Measurements from ENCODE around the gene VIL1.

The VIL1 gene

DNA sequence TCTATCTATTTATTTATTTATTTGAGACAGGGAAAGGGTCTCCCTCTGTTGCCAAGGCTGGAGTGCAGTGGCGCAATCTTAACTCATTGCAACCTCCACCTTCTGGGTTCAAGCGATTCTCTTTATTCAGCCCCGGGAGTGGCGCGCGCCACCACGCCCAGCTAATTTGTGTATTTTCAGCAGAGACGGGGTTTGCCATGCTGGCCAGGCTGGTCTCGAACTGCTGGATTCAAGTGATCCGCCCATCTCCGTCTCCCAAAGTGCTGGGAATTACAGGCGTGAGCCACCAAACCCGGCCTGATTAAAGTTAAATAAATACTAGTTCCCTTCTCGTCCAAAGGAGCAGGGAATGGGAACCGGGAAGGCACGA, 23.5 kb upstream of the VIL1 start:
- DNase-seq: no peak

- peak; percentile 98 for DNase-seq
These were observed 22.9 kb upstream of the VIL1 start for GRCh38 chr2:218395826-218396687.

DNA sequence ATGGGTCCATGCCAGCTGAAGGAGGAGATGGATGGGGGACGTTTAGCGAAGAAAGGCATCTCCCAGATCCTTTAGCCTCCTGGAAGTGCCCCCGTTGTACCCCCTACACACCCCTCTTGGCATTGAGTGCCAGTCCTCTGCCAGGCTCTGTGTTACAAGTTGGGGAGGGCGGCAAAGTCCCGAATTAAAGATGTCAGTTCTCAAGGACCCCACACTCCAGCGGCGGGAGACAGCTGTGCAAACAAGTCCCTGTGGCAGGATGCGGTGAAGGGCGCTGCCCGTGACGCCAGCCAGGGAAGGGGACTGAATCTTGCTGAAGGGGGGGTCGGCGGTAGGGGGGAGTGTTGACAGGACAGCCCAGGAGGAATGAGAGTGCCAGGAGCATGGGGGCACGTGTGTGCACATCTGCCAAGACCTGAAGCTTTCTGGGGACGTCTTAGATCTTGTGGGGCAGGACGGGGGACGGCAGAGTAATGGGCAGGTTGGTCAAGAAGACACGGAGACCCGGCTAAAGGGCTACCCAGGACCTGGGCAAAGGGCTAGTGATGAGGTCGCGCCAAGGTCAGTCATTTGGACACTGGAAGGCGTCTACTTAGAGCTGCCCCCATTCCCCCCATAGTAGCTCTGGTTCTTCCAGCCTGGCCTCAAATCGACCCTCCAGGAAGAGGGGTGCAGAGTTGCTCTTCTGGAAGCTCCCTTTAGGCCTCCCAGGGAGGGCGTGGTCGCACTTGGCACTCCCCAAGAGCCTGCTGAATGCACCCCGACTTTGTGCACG, 22.0 kb upstream of the VIL1 start:
- DNase-seq: peak; percentile 55

- no peak for DNase-seq
These were observed 21.5 kb upstream of the VIL1 start for GRCh38 chr2:218397463-218397819.

GRCh38 chr2:218397820-218398436, 21.0 kb upstream of the VIL1 start:
- DNase-seq: peak; percentile 85

DNA sequence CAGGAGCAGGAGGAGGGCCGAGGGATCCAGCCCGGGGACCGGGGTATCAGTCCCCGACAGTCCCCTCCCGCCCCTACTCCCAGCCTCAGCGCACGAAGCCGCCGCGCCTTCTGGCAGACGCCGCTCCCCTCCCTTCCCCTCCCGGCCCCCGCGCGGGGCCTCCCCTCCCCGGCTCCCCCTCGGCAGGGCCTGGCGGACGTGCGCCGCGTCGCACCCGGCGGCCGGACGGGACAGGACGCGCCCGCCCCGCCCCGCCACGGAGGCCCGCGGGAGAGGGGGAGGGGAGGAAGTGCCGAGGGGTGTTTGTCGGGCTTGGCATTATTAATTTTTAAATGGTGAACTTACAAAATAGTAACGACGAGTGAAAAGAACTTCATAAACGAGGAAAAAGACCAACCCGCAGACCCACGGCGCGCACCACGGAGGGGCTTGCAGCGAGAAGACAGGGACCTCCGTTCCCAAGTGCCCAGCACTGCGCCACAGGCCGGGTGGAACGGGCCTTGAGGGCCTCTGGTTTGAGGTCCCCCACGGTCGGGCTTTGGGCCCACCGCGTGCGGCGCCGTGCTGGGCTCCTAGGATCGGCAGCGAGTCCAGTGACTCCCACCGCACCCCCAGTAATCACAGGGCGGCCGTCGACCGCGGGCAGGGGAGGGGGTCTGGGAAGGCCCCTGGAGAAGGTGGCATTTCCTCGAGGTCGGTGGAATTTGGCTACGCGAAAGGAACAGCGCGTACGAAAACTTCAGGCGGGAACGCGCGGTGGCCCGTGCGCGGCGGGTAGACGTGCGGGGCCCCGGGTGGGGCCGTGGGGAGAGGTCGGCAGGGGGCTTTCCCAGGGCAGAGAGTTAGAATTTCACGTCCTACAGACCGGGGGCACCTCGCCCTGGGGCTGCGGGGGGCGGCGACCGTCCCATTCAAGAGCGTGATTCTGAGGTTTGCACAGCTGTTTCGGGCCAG, 20.2 kb upstream of the VIL1 start:
- peak; percentile 71 for DNase-seq

DNA sequence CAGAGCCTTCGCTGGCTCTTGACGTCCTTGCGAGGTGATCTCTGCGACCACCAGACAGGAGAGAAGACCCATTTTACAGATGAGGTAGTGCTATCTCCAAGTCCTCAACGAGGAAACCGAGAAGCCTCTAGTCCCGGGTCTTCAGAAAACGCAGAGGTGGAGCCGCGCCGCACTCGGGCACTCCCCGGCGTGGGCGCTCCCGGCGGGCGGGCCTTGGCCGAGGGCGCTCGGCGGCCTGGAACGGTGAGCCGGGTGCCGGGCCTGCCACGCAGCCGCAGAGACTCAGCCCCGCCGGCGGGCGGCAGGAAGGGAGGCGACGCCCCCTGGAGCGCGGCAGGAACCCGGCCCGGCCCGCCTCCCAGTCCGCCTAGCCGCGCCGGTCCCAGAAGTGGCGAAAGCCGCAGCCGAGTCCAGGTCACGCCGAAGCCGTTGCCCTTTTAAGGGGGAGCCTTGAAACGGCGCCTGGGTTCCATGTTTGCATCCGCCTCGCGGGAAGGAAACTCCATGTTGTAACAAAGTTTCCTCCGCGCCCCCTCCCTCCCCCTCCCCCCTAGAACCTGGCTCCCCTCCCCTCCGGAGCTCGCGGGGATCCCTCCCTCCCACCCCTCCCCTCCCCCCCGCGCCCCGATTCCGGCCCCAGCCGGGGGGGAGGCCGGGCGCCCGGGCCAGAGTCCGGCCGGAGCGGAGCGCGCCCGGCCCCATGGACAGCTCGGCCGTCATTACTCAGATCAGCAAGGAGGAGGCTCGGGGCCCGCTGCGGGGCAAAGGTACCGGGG, 19.3 kb upstream of the VIL1 start, which contains the start of gene CTDSP1:
TSS of gene CTDSP1 (plus strand) at position 478 of the 776 bp plus-strand sequence. CDS start at position 701, 223 bp downstream.
- peak; percentile 97 for DNase-seq

GRCh38 chr2:218400167-218400929, 18.6 kb upstream of the VIL1 start:
- peak; percentile 62 for DNase-seq

DNA sequence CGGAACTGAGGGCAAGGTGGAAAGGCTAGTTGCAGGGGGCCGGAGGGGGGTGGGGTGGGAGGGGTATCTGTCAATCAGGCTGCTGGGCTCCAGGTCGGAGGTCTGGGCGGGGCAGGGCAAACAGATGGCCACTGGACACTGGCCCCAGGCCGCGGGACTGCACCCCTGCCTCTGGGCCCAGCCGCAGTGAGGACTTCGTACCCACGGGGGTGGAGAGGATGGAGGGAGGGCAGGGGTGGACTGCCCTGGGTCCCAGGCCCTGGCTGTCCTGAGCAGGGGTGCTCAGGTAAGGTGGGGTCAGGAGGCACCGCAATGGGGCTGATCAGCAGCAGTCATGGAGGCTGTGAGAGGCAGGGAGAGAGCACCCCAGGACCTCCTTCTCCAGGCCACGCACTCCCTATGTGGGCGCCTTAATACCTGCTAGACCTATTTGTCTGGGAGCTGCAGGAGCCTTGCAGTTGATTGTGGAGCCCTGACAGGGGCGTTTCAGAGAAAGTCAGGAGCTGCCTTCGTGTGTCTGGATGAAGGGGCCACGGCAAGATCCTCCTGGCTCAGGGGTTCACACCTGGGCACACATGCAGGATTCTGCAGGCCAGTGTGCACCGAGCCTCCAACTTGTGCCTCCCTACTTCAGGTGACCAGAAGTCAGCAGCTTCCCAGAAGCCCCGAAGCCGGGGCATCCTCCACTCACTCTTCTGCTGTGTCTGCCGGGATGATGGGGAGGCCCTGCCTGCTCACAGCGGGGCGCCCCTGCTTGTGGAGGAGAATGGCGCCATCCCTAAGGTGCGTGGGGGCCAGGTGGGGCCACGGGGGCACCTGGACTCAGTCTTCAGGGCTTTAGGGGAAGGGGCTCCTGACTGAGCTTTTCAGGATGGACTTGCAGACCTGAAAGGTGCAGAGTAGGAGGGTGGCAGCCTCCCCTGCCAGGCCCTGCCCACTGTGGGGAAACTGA, 17.7 kb upstream of the VIL1 start:
- no peak for DNase-seq

DNA sequence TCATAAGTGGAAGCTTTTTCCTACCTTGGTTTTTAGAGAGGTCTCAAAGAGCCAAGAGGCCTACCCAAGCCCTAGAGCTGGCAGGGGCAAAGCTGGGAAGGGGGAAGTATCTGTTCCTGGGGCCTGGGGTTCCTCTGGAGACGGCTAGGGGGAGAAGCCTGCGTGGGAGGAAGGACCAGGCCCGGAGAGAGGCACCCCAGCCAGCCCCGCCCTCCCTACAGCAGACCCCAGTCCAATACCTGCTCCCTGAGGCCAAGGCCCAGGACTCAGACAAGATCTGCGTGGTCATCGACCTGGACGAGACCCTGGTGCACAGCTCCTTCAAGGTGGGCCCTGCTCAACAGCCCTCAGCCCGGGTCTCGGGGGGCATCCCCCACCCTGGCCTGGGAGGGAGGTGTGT, 17.0 kb upstream of the VIL1 start:
- DNase-seq: no peak

- DNase-seq: no peak
These were observed 16.4 kb upstream of the VIL1 start for GRCh38 chr2:218402491-218402901.

GRCh38 chr2:218402911-218403411, 16.0 kb upstream of the VIL1 start:
- no peak for DNase-seq

DNA sequence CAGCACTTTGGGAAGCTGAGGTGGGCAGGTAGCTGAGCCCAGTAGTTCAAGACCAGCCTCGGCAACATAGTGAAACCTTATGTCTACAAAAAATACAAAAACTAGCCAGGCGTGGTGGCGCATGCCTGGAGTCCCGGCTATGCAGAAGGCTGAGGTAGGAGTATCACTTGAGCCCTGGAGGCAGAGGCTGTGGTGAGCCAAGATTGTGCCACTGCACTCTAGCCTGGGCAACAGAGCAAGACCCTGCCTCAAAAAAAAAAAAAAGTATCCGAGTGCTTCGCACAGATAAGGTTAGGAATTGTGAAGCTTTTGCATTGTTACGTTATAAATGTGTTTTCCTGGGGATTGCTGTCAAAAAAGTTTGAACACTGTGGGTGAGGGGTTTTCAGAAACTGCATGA, 15.1 kb upstream of the VIL1 start:
- no peak for DNase-seq

GRCh38 chr2:218404351-218405085, 14.4 kb upstream of the VIL1 start:
- no peak for DNase-seq

- no peak for DNase-seq
These were observed 13.7 kb upstream of the VIL1 start for GRCh38 chr2:218405086-218405745.

DNA sequence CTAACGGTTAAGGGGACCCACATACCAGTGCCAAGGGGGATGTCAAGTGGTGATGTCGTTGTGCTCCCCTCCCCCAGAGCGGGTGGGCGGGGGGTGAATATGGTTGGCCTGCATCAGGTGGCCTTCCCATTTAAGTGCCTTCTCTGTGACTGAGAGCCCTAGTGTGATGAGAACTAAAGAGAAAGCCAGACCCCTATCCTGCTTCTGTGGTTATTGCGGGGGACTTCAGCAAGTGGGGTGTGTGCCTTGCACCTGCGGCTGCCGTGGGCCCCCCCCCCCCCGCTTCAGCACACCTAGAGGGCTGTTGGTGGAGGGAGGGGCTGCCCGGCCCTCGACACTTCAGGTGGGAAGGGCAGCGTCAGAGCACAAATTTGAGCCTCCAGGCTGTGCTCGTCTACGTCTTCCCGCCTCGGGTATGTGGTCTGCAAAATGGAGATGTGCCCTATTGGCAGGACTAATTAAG, 13.1 kb upstream of the VIL1 start:
- DNase-seq: peak; percentile 58

DNA sequence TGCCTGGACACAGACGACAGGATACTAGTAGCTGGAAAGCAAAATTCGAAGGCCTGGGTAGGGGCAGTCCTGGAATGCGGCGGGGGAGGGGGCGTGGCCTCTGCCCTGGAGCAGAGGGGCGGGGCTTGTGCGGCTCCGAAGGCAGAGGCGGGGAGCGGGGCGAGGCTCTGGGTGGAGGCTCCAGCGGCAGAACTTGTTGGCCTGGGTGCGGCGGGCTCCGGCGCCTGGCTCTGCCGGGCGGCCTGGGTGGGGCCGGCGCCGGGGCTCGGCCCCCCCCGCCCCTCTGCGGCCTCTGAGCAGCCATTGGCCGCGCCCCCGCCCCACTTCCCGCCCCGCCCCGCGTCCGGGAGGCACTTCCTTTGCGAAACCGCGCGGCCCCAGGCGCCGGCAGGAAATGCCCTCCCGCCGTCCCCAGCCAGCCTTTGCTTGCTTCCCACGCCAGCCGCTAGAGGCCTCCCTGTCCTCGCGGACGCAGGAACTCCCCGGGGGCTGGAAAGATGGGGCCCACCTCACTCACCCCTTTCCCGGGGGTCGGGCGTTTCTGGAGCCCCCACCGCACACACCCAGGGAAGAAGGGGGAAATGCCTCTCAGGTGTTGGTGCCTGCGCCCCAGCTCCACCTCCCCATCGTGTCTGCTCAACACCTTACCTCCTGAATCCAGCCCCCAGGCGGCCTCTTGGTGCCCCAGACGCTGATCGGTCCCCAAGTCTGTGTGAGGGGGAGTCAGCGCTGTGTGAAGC, 12.5 kb upstream of the VIL1 start:
- DNase-seq: peak; percentile 100
